Measurements from ENCODE around the gene MARCO.

DNA sequence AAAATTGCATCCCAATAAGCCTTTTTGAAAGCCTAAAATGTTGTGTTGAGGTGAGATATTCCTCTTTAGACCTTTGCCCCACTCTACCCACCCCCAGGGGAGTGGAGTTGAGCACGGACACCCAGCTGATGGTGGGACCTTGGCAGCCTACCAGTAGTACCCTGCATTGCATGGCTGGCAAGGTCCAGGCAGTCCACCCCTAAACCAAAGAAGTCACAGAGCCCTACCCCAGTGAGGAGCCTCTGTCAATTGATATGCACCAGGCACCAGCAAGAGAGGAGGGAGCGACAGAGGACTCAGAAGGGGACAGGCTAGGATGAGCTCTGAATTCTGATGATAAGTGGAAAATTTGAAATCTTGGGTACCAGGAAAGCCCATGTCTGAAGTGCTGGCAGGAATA, 38.6 kb downstream of the MARCO start:
- TF ChIP-seq POLR2A (IDR thresholded peaks at IDR 0.05) (no peak), EP300 (IDR thresholded peaks at IDR 0.05) (no peak)

Measured in stomach (tissue), 4 donors.